ENCODE data around the gene CACTIN.
"Not testable (repeated sequence)": the region's sequence is repeated elsewhere in the genome, so short reads cannot be mapped to it uniquely, and the experiment has no call there.

CACTIN gene

GRCh38 chr19:3575949-3576673 lies 50.5 kb downstream of the CACTIN start:
- no peak for DNase-seq (ENCODE audit: extremely low read depth in 1 of 2, low read depth in 1 of 2)

DNA sequence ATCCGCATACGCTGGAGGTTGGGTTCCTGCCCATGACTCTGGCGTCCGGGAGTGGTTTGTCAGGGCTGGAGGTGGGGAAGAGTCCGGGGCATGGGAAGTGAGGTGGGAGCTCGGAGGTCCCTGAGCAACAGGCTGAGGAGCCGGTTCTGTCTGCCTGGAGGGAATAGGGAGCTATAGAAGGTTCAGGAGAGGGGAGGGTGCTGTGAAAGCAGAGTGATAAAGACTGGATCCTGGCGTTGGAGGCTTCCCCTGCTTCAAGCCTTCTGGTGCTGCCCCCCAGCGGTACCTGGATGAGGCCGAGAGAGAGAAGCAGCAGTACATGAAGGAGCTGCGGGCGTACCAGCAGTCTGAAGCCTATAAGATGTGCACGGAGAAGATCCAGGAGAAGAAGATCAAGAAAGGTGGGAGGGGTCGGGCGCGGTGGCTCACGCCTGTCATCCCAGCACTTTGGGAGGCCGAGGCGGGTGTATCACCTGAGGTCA lies 51.3 kb downstream of the CACTIN start:
- no peak for DNase-seq (ENCODE audit: extremely low read depth in 1 of 2, low read depth in 1 of 2)

DNA sequence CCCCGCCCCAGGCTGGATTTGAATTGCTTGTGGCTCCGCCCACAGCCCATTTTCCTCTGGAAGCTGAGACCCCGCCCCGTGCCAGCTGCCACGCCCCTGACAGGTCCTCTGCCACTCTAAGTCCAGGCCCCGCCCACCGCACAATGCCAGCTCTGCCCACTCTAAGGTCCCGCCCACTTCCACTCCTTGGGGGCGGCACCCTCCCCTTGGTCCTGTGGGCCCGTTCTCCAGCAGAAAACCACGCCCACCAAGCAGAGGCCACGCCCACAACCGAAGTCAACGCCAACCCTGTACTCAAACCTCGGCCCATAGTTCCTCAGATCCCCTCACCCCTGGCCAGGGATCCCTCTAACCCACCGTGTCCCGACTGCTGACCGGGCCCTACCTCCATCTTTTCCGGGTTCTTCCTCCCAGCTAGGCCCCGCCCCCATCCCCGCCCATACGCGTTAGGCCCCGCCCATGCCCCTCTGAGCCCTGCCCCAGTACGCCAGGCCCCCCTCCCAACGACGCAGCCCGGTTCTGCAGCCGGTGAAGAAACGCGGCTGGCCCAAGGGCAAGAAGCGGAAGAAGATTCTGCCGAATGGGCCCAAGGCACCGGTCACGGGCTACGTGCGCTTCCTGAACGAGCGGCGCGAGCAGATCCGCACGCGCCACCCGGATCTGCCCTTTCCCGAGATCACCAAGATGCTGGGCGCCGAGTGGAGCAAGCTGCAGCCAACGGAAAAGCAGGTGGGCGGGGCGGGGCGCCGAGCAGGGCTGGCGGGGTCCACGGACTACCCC lies 52.5 kb downstream of the CACTIN start:
- DNase-seq (ENCODE audit: extremely low read depth in 1 of 2, low read depth in 1 of 2), result peak; percentile 48 to 59

GRCh38 chr19:3573162-3573857 lies 53.3 kb downstream of the CACTIN start:
- DNase-seq (ENCODE audit: extremely low read depth in 1 of 2, low read depth in 1 of 2), result no peak

DNA sequence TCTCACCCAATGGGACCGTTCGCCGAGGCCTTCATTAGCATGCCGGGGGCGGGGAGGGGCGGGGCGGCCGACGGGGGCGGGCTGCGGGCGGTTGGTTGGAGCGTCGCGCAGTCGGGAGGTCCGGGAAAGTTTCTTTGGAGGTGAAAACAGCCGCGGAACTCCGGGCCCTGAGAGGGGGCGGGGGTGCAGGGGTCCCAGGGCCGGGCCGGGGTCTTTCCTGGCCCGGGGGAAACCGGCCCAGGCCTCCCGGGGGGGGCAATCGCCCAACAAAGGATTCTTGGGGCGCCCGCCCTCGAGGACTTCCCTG lies 53.8 kb downstream of the CACTIN start, which contains the start of gene HMG20B:
TSS of gene HMG20B (plus strand) at position 90 of the 307 bp plus-strand sequence. CDS start 366 bp downstream, outside the sequence.
- no peak for DNase-seq (ENCODE audit: extremely low read depth in 1 of 2, low read depth in 1 of 2)

DNA sequence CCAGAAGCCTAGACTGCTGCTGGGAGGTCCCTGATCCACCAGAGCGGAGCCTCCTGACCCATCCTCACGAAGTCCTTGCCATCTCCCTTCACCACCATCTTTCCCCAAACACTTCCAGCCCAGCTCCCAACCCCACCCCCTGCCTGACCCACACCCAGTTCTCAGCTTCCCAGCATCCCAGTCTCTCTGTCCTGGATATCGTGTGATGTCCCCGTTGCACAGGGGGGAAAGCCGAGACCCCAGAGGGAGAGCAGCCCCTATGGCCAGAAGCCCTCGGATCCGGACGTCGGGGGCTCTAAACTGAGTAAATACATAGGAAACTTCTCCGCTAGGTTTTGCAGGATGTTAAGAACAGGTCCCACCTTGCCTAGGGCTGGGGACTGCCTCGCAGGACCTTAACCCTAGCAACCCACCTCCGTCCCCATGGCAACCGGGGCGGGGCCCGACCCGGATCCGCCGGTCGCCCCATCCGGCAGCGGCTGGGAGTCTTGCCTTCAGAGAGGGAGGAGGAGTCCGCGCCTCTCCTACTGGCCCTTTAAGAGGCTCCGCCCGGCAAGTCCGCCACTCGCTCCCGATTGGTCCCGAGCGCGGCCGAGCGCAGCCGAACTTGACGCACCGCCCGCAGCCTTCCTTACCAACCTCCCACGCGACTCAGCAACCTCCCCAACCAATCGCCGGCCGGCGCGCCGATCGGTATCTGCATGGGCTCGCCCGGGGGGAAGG lies 54.3 kb downstream of the CACTIN start:
- DNase-seq (ENCODE audit: extremely low read depth in 1 of 2, low read depth in 1 of 2), result peak; percentile 96 to 98

- no peak for DNase-seq (ENCODE audit: extremely low read depth in 1 of 2, low read depth in 1 of 2)
Observed at GRCh38 chr19:3570606-3571011, 56.0 kb downstream of the CACTIN start.

GRCh38 chr19:3570042-3570441 lies 56.5 kb downstream of the CACTIN start:
- not testable (repeated sequence) for DNase-seq (ENCODE audit: extremely low read depth in 1 of 2, low read depth in 1 of 2)

DNA sequence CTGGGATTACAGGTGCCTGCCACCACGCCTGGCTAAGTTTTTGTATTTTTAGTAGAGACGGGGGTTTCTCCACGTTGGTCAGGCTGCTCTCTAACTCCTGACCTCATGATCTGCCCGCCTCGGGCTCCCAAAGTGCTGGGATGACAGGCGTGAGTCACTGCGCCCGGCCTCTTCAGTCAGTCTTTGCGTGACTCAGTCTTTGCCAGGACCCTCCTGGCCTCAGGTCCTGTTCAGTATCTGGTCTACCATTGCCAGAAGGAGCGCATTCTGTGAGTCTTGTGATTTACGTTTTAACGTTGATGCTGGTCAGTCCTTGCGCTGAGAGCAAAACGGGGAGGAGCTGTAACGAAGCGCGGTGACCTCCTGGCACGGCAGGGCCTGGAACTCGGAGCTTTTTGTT lies 61.5 kb downstream of the CACTIN start:
- no peak for DNase-seq (ENCODE audit: extremely low read depth in 1 of 2, low read depth in 1 of 2)

GRCh38 chr19:3563709-3564524 lies 62.7 kb downstream of the CACTIN start:
- no peak for DNase-seq (ENCODE audit: extremely low read depth in 1 of 2, low read depth in 1 of 2)
